ENCODE results near the gene HRK. TPM values are rescaled to one million over a fixed set of nuclear protein-coding genes. Genes with fewer than 3 reads are reported as not detected.

The HRK gene
- total RNA-seq, 1 experiment from 2014 or later, result 11.9 TPM

- DNase-seq (ENCODE audit: low read depth, low spot score), result no peak
- in situ Hi-C loops (cut with HindIII; ENCODE audit: low pct_unique_long_range_greater_than_20kb, low sequenced_read_pairs), result no loop called here
Measured at GRCh38 chr12:116910280-116910644, 29.0 kb upstream of the HRK start.

GRCh38 chr12:116906285-116906684 lies 25.0 kb upstream of the HRK start:
- in situ Hi-C loops (cut with HindIII; ENCODE audit: low pct_unique_long_range_greater_than_20kb, low sequenced_read_pairs), result no loop called here
- DNase-seq (ENCODE audit: low read depth, low spot score), result no peak

GRCh38 chr12:116903818-116904217 lies 22.6 kb upstream of the HRK start:
- in situ Hi-C loops (cut with HindIII; ENCODE audit: low pct_unique_long_range_greater_than_20kb, low sequenced_read_pairs), result no loop called here
- DNase-seq (ENCODE audit: low read depth, low spot score), result no peak

GRCh38 chr12:116901612-116902011 lies 20.4 kb upstream of the HRK start:
- no peak for DNase-seq (ENCODE audit: low read depth, low spot score)
- in situ Hi-C loops (cut with HindIII; ENCODE audit: low pct_unique_long_range_greater_than_20kb, low sequenced_read_pairs), result no loop called here

- peak; percentile 36 for DNase-seq (ENCODE audit: low read depth, low spot score)
- in situ Hi-C loops (cut with HindIII; ENCODE audit: low pct_unique_long_range_greater_than_20kb, low sequenced_read_pairs), result no loop called here
Measured at GRCh38 chr12:116898669-116899068, 17.4 kb upstream of the HRK start.

- no peak for DNase-seq (ENCODE audit: low read depth, low spot score)
- in situ Hi-C loops (cut with HindIII; ENCODE audit: low pct_unique_long_range_greater_than_20kb, low sequenced_read_pairs), result no loop called here
Measured at GRCh38 chr12:116897476-116897875, 16.2 kb upstream of the HRK start.

- DNase-seq (ENCODE audit: low read depth, low spot score), result no peak
- in situ Hi-C loops (cut with HindIII; ENCODE audit: low pct_unique_long_range_greater_than_20kb, low sequenced_read_pairs), result no loop called here
Measured at GRCh38 chr12:116896411-116896924, 15.2 kb upstream of the HRK start.

- DNase-seq (ENCODE audit: low read depth, low spot score), result no peak
- in situ Hi-C loops (cut with HindIII; ENCODE audit: low pct_unique_long_range_greater_than_20kb, low sequenced_read_pairs), result no loop called here
Measured at GRCh38 chr12:116894913-116895312, 13.7 kb upstream of the HRK start.

GRCh38 chr12:116892349-116893140 lies 11.3 kb upstream of the HRK start:
- in situ Hi-C loops (cut with HindIII; ENCODE audit: low pct_unique_long_range_greater_than_20kb, low sequenced_read_pairs), result no loop called here

GRCh38 chr12:116891019-116891418 lies 9.8 kb upstream of the HRK start:
- in situ Hi-C loops (cut with HindIII; ENCODE audit: low pct_unique_long_range_greater_than_20kb, low sequenced_read_pairs), result no loop called here
- no peak for DNase-seq (ENCODE audit: low read depth, low spot score)

More at GRCh38 chr12:116892349-116893140, 11.3 kb upstream of the HRK start:
- peak; percentile 69 for DNase-seq (ENCODE audit: low read depth, low spot score)

- DNase-seq (ENCODE audit: low read depth, low spot score), result no peak
- in situ Hi-C loops (cut with HindIII; ENCODE audit: low pct_unique_long_range_greater_than_20kb, low sequenced_read_pairs), result no loop called here
Measured at GRCh38 chr12:116890330-116890729, 9.1 kb upstream of the HRK start.

GRCh38 chr12:116887897-116888296 lies 6.7 kb upstream of the HRK start:
- in situ Hi-C loops (cut with HindIII; ENCODE audit: low pct_unique_long_range_greater_than_20kb, low sequenced_read_pairs), result no loop called here
- no peak for DNase-seq (ENCODE audit: low read depth, low spot score)

- DNase-seq (ENCODE audit: low read depth, low spot score), result no peak
- in situ Hi-C loops (cut with HindIII; ENCODE audit: low pct_unique_long_range_greater_than_20kb, low sequenced_read_pairs), result no loop called here
Measured at GRCh38 chr12:116887244-116887643, 6.0 kb upstream of the HRK start.

GRCh38 chr12:116885491-116885890 lies 4.2 kb upstream of the HRK start:
- in situ Hi-C loops (cut with HindIII; ENCODE audit: low pct_unique_long_range_greater_than_20kb, low sequenced_read_pairs), result no loop called here
- no peak for DNase-seq (ENCODE audit: low read depth, low spot score)

GRCh38 chr12:116884871-116885270 lies 3.6 kb upstream of the HRK start:
- in situ Hi-C loops (cut with HindIII; ENCODE audit: low pct_unique_long_range_greater_than_20kb, low sequenced_read_pairs), result no loop called here
- no peak for DNase-seq (ENCODE audit: low read depth, low spot score)

GRCh38 chr12:116882742-116883141 lies 1.5 kb upstream of the HRK start:
- in situ Hi-C loops (cut with HindIII; ENCODE audit: low pct_unique_long_range_greater_than_20kb, low sequenced_read_pairs), result no loop called here
- peak; percentile 82 for DNase-seq (ENCODE audit: low read depth, low spot score)

- no peak for DNase-seq (ENCODE audit: low read depth, low spot score)
- in situ Hi-C loops (cut with HindIII; ENCODE audit: low pct_unique_long_range_greater_than_20kb, low sequenced_read_pairs), result no loop called here
Measured at GRCh38 chr12:116881877-116882507, 751 bp upstream of the HRK start.

GRCh38 chr12:116880817-116881324 lies 370 bp downstream of the HRK start:
- DNase-seq (ENCODE audit: low read depth, low spot score), result peak; percentile 58
- in situ Hi-C loops (cut with HindIII; ENCODE audit: low pct_unique_long_range_greater_than_20kb, low sequenced_read_pairs), result no loop called here

All from SK-MEL-5 (cell line).